ENCODE data around the gene VWA8.
"Not testable (repeated sequence)": the region's sequence is repeated elsewhere in the genome, so short reads cannot be mapped to it uniquely, and the experiment has no call there.

Gene VWA8

DNA sequence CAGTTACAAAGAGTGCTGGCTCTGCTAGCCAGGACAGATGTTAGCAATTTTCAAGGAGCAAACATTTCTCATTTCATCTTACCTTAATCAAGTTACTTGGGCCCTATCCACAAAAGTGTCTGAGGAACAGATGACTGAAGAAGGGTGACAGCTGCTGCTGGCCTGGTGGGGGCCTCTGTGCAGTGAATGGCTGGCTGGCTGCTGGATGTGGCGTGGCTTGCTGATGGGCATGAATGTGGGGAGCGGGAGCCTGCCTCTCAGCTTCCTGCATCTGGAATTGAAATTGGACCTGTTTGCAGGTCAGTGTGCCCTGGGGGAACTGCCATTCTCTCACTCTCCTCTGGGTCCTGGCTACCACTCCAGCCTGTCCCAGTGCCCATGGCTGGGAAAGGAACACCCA lies 408.9 kb downstream of the VWA8 start:
- no peak for DNase-seq (ENCODE audit: low spot score)

DNA sequence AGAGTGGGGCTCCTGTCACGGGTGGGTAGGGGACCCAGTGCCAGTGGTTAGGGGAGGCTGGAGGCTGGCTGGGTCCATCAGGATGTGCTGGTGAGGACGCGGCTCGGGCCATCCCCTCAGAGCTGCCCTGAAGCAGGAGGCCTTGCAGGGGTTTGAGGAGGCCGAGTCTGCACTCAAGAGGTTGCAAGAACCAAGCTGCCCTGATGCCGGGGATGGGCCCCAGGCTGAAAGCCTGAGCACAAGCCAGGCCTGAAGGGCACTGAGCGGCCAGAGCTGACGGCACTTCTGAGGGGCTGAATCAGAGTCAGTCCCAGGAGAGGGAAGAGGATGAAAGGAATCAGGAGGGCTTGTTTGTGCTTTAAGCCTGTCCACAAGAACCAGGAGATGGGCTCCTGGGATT lies 410.6 kb downstream of the VWA8 start:
- DNase-seq (ENCODE audit: low spot score): no peak

DNA sequence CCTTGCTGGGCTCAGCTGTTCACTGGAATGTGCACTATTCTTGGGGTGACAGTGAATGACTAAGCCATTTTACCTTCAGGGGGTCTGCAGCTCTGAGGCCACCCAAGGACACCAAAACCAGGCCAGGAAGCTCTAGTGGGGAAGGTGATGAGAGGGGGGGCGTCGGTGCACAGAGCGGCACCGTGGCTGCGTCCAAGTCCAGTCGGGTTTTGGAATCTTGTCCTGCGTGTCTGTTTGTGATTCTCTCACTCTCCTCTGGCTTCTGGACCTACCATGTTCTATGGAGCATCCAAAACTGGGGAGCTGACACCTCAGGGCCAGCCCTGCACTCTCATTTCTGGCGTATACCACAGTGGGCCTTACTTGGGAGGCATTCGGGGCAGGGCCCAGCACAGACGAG lies 411.4 kb downstream of the VWA8 start:
- no peak for DNase-seq (ENCODE audit: low spot score)

DNA sequence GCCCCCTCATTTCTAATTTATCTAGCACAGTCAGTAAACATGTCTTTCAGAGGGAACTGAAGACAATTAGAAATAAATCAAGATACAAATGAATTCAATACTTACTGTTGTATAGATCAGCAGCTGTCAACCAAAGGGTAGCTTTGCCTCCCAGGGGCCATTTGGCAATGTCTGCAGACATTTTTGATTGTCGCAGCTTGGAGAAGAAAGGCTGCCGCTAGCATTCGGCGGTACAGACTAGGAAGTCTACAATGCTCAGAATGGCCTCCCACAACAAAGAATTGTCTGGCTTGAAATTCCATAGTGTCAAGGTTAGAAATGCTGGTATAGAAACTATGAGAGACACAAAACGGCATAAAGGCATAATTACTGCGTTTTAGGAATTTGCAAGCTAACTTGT lies 412.0 kb downstream of the VWA8 start:
- no peak for DNase-seq (ENCODE audit: low spot score)

DNA sequence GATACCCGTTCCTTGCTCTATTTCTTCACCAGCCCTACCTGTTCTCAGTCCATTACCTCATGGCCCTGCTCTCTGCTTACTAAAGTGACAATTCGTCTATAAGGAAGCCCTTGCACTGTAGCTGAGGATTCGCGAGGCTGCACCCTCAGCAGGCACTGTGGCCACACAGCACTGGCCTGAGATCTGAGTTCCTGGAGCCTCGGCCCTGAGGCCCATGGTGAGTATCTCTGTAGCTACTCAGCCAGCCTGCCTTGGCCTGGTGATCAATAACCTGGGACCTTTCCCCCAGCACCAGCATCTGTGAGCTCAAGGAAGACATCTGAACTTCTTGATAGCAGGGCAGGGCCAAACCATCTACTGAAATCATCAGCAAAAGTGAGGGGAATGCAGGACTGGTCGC lies 412.9 kb downstream of the VWA8 start:
- DNase-seq (ENCODE audit: low spot score): no peak

DNA sequence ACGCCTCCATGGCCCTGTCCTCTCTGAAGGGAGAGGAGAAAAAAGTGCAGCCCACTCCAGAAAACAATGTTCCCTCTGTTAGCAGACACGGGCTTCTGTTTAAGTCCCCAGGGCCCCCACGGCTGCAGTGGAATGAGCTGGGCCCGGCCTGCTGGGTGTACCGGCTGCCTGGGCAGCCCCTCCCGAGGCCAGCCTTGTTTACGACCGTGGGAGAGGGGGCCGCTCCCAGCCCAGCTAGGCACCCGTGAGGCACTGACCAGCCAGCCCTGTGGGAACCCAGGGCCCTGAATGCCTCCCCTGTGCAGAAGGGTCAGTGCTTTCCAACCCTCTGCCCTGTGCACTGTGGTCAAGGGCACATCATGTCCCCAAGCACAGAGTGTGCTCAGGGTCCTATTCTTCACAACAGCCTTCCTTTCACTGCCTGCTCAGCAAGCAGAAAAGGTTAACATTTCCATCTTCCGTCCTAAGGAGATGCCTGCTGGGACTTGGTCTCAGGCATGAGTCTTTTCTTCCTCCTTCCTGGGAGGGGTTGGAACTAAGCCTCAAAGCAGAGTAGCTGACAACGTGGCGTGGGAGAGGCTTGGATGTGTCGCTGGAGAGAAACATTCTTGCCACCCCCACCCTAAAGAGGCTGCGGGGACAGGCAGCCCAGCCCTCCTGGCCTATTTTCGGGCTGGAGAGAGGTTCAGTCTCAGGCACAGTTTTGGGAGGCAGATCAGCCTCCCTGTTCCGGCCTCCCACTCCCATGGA lies 413.5 kb downstream of the VWA8 start:
- no peak for DNase-seq (ENCODE audit: low spot score)

DNA sequence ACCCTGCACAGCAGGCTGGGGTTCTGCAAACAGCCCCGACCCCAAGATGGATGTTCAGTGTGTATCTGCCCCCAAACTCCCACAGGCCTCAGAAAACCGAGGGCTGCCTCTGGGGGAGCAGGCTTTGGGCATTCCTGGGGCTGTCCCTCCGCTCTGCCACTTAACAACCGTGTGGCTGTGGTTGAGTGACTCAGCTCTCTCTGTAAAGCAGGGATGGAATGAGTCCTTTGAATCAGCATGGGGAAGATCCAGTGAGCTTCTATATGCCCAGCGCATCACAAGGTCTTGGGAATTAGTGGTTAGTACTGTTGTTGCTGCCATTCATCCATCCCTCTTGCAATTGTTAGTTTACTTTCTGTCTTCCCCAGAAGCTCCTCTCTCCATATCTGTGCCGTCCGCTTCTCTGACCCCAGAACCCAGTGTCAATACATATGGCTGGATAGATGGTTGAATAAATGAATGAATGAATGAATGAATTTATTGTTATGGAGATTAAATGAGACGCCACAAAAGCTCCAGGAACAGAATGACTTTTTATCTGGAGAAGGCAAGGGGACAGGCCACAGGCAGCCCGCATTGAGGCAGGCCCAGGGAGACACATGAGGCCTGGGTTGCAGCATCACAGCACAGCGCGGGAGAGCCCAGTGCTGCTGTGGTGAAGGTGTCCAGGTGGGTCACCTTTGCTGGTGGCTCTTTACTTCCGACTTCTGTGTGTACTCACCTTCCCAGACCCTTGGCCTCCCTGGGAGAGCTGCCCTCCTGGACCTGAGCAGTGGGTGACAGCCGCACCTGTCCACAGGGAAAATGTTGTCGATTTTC lies 414.3 kb downstream of the VWA8 start:
- DNase-seq (ENCODE audit: low spot score): no peak

DNA sequence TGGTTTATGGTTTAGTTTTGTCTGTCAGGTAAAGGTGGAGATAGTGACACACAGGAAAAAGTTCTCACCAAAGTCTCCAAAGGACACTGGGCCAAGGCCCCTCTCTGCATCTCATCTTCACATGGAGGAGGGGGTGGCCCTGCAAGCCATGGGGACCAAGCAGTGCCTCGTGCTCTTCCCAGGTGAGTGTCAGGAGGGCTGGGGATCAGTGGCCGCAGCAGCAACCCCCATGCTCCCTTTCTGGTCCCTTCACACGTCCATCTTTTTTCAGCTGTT lies 415.5 kb downstream of the VWA8 start:
- no peak for DNase-seq (ENCODE audit: low spot score)

DNA sequence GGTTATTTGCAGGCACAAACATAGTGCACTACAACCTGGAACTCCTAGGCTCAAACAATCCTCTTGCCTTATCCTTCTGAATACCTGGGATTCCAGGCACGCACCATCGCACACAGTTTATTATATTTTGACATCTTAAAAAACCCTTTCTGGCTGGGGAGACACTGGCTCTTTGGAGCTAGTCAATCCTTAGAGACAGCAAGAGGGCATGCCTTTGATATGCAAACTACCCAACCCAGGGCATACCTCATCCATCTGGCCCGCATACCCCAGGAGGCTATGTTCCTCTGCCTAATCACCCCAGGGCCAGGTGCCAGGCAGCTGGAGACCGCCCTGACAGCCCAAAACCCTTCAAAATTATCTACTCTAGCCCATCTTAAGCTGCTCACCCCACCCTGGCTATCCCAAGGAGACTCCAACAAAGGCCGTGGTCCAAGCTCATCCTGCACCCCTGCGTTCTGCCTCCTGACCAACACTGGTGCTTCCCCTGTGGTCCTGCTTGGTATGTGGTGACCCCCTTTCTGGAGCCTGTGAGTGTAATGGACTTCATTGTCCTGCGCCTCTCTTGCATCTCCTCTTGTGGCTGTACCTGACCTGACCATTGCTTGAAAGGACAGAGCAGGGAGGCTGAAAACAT lies 417.1 kb downstream of the VWA8 start:
- DNase-seq (ENCODE audit: low spot score): no peak

DNA sequence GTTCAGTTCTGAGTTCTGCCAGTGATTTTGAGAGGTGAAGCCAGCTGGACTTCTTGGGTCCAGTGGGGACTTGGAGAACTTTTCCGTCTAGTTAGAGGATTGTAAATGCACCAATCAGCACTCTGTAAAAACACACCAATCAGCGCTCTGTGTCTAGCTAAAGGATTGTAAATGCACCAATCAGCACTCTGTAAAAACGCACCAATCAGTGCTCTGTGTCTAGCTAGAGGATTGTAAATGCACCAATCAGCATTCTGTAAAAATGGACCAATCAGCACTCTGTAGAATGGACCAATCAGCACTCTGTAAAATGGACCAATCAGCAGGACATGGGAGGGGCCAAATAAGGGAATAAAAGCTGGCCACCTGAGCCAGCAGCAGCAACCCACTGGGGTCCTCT lies 418.1 kb downstream of the VWA8 start:
- DNase-seq (ENCODE audit: low spot score): not testable (repeated sequence)

DNA sequence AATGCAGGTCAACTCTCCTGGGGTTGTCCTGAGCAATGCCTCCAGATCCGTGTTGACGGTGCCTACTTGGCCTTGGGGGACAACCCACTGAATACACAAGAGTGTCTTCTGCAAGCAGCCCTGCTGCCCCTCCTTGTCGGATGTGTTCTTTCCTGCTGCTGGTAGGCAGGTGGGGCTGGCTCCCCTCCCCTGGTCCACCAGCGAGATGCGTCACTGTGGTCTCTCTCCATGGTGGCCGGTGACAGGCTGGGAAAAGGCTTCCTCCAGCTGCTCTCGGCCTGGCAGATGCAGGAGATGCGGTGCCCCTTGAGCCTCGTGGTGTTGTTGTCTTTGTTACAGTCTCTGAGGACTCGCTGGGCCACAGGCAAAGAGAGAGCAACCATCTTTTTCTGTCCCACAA lies 418.6 kb downstream of the VWA8 start:
- DNase-seq (ENCODE audit: low spot score): no peak

DNA sequence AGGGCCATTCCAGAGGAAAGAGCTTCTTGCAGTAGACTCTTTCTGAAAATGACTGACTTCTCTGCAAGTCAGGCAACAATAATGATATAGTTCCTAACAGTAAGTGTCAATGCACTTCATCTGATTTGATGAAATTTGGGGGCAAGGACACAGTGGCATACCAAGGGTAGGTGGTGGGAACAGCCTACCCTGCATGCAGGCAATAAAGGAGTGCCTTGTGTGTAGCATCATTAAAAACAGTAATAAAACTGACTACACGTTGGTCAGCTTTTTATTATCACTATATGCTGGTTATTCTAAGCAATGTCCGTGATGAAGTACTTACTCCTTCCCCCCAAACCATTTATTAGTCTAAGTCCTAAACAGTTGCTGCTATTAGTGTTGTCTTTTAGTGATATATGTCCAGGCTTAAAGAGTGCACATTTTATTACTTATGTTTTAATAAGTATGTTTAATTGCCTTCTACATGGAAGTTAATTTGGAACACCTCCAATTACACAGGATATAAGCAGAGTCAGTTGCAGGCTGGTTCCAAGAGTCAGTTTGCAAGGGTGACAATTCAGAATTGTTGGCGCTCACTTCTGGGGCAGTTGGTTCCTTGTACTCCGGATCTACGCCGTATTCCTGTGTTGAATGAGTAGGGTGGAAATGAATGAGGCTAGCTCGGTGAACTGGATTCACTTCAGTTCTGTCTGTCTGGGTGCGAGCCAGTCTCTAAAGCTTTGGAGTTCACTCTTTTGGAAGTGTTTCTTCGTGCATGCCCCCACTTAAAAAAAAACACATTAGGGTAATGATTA lies 419.6 kb downstream of the VWA8 start:
- DNase-seq (ENCODE audit: low spot score): no peak

DNA sequence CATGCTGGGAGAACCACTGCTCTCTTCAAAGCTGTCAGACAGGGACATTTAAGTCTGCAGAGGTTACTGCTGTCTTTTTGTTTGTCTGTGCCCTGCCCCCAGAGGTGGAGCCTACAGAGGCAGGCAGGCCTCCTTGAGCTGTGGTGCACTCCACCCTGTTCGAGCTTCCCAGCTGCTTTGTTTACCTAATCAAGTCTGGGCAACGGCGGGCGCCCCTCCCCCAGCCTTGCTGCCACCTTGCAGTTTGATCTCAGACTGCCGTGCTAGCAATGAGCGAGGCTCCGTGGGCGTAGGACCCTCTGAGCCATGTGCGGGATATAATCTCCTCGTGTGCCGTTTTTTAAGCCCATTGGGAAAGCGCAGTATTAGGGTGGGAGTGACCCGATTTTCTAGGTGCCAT lies 420.7 kb downstream of the VWA8 start:
- not testable (repeated sequence) for DNase-seq (ENCODE audit: low spot score)

DNA sequence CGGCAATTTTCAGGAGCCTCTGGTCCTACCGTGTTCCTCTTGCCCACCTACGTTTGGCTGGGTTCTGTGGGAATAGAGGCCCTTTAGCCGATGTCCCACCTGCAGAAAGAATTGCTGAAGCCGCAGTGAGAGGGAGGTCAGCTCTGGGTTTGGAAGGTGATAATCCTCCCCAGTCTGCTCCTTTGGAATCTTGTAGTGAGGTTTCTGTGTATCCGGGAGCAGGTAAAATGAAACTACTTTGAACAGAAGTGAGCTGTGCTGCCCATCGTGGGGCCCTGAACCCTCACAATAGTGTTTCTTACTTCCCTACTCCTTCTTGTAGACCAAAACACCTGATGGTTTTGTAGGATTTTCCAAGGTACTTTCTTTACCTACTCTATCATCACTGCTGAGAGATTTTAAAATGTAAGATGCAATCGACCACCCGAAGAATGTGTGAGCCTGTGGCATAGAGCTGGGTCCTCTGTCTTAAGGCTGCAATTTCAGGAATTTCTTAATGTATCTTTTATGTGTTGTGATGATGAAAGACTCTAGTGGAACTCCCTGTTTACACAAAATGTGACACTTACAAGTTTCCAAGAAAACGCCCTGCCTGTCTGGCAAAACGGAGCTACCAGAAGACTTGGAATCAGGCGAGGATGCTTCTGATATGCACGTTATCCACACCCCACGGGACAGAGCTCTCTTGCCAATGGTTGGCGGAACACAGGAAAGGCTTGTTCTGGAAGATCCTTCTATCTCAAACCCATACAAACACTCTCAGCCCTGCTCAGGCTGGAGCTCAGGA lies 427.4 kb downstream of the VWA8 start:
- DNase-seq (ENCODE audit: low spot score): no peak

DNA sequence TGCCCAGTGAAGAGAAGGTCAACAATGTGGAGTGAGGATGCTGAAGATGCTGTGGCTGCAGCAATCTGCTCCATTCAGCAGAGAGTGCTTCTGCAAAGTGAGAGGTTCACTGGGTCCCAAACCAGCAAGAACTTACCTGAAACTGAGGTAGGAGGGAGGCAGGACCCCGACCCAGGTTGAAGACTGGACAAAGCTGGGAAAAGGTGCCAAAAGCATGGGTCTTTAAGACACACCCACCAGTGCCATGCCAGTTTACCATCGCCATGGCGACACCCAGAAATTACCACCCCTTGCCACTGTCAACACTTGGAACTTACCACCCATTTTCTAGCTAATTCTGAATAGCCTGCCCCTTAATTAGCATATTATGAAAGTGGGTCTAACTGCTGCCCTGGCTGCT lies 432.9 kb downstream of the VWA8 start:
- DNase-seq (ENCODE audit: low spot score): no peak

DNA sequence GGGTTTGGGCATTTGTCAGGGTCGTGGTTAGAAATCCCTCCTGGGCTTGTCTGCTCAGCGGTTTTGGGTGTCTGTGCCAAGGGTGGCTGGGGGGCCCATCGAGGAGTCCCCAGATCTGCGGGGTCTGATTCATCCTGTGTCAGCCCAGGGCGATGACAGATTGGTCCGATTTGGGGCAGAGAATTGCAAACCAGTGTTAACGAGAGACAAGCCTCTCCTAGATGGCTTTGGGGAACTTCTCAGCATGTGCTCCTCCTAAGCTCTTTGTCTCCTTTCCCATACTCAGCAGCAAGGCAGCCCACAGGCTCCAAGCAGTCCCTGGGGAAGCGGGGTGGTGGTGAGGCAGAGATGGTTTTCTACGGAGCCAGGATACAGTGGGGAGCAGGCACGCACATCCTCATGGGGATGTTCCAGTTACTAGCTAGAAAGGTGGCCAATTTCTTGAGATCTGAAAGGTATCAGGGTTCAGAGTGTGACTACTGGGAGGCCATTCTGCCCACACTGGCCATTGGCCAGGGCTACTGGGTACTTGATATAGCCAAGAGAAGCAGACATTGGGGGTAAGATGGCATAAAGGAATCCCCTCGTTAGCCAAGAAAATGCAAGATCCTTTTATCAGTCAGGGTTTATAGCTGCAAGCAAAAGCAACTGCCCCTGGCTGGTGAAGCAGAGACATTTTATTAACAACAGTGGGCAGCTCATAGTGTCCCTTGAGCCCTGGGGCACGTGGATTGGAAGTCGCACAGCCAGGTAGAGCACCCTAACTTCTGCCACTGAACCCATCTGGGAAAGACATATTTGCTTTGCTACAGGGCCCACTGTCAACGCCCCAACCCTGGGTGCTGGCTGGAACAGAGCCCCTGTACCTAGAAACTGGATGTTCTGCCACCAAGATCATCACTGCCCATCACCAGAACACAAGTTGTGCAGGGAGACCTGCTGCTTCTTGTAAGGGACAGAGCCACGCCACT lies 440.0 kb downstream of the VWA8 start:
- DNase-seq (ENCODE audit: low spot score): no peak

DNA sequence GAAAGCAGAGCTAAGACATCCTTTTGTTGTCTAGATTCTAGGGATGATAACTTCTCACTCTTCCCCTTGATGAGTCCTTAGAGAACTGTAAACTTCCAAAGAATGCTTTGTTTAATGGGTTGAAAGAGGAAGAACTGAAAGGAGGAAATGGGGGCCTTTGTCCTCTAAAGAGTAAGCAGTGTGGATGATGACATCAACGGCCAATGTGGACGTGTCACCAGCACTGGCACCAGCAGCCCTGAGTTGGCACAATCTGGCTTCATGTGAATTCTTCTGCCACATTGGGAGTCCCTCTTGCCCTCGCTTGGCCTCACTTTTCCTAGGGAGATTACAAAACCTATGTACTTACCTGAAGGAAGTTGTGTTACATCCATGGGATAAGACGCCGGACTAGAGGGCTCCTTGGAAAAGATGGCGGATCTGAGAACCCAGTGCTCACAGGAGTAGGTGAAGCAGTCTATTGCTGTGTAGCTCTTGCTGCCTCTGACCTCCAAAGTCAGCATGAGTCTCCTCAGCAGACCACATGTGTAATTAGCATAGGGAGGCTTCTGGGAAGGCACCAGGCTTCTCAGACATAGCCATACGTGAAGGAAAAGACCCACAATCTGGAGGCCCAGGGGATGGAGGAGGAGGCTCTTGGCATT lies 440.8 kb downstream of the VWA8 start:
- no peak for DNase-seq (ENCODE audit: low spot score)
